HCT116 (cell line): ENCODE measurements around the gene DMRT2.

ENCODE experiments used
- CBX3 ChIP-seq: IDR thresholded peaks from 2 replicates; pipeline ENCODE4 v1.6.1; 2012; ENCODE audit warnings: low read depth
- CEBPB ChIP-seq: IDR thresholded peaks from 2 replicates; pipeline ENCODE4 v1.6.1; 2012; ENCODE audit warnings: low read depth
- EZH2 ChIP-seq: fragments of 200-600 bp; sonication (generic); IDR thresholded peaks from 2 replicates; pipeline ENCODE4 v1.6.1; 2017; ENCODE audit warnings: antibody characterized with exemption, mixed run types
- EZH2phosphoT487 ChIP-seq: fragments of 200-600 bp; IDR thresholded peaks from 2 replicates; pipeline ENCODE4 v1.6.1; 2018; ENCODE audit warnings: antibody characterized with exemption, borderline replicate concordance
- FOSL1 ChIP-seq: IDR thresholded peaks from 2 replicates; pipeline ENCODE4 v1.6.1; 2012; ENCODE audit warnings: low read depth
- JUND ChIP-seq: IDR thresholded peaks from 2 replicates; pipeline ENCODE4 v1.6.1; 2012
- POLR2A ChIP-seq: IDR thresholded peaks from 2 replicates; pipeline ENCODE4 v1.7.0; 2011; ENCODE audit warnings: borderline replicate concordance; ENCODE audit not compliant: insufficient read depth, insufficient read length; ENCODE audit errors: extremely low read depth
- POLR2AphosphoS5 ChIP-seq: IDR thresholded peaks from 2 replicates; pipeline ENCODE4 v1.6.1; 2011; ENCODE audit warnings: mild to moderate bottlenecking, low read depth, low read length, moderate library complexity
- RAD21 ChIP-seq: IDR thresholded peaks from 2 replicates; pipeline ENCODE4 v1.6.1; 2012; ENCODE audit warnings: low read depth, mild to moderate bottlenecking
- SIN3A ChIP-seq: IDR thresholded peaks from 2 replicates; pipeline ENCODE4 v1.6.1; 2012; ENCODE audit warnings: low read depth
- SRF ChIP-seq: IDR thresholded peaks from 2 replicates; pipeline ENCODE4 v1.6.1; 2012; ENCODE audit warnings: low read depth
- ZNF274 ChIP-seq: fragments of 200-500 bp; sonication (Bioruptor generic); IDR thresholded peaks from 2 replicates; pipeline ENCODE4 v1.6.1; 2014; ENCODE audit warnings: mild to moderate bottlenecking, low read depth, low read length, inconsistent platforms
- TF ChIP-seq, protein P1 (sequence below), 3 experiments: fragments of 200-600 bp in 1 of 3; sonication (generic) in 1 of 3; IDR thresholded peaks in 2 of 3; conservative IDR thresholded peaks in 1 of 3; 2 replicates each; pipeline ENCODE4 v1.5.1; 2012 to 2017; ENCODE audit warnings: low read depth in 2 of 3, low read length in 2 of 3, antibody characterized with exemption in 1 of 3, borderline replicate concordance in 1 of 3, control low read depth in 1 of 3, mild to moderate bottlenecking in 1 of 3, mixed read lengths in 1 of 3, mixed run types in 1 of 3, moderate library complexity in 1 of 3; ENCODE audit not compliant: insufficient read depth in 1 of 3
- TF ChIP-seq, protein P2 (sequence below): IDR thresholded peaks from 2 replicates; pipeline ENCODE4 v1.6.1; 2012

DNA sequence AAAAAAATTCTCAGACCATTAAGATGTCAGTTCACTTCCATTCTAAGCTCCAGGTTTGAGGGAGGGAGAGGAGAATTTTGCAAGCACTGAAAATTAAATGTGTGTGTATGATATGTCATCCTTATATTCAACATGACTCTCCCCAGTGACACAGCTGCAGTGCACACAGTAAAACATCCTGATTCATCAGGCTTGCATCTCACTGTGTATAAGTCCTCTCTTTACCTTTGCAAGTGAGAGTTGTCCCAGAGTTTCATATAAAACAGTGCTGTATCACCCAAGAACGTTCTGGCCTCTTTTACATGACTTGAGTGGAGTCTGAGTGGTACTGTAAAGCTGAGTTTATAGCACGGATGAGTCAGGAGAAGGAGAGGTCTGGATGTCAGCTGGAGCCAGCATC, 50.0 kb downstream of the DMRT2 start:
- TF ChIP-seq SIN3A = no peak
- TF ChIP-seq, protein P1, sequence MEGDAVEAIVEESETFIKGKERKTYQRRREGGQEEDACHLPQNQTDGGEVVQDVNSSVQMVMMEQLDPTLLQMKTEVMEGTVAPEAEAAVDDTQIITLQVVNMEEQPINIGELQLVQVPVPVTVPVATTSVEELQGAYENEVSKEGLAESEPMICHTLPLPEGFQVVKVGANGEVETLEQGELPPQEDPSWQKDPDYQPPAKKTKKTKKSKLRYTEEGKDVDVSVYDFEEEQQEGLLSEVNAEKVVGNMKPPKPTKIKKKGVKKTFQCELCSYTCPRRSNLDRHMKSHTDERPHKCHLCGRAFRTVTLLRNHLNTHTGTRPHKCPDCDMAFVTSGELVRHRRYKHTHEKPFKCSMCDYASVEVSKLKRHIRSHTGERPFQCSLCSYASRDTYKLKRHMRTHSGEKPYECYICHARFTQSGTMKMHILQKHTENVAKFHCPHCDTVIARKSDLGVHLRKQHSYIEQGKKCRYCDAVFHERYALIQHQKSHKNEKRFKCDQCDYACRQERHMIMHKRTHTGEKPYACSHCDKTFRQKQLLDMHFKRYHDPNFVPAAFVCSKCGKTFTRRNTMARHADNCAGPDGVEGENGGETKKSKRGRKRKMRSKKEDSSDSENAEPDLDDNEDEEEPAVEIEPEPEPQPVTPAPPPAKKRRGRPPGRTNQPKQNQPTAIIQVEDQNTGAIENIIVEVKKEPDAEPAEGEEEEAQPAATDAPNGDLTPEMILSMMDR (IDR thresholded peaks at IDR 0.05 in 2 of 3, conservative IDR thresholded peaks at IDR 0.05 in 1 of 3; ENCODE audit: borderline replicate concordance in 1 of 3, insufficient read depth in 1 of 3, low read depth in 2 of 3, low read length in 2 of 3) = no peak
- no peak for TF ChIP-seq FOSL1
- TF ChIP-seq CBX3 = no peak
- no peak for TF ChIP-seq ZNF274
- TF ChIP-seq RAD21 = no peak
- TF ChIP-seq EZH2phosphoT487 = no peak
- TF ChIP-seq POLR2AphosphoS5 = no peak
- TF ChIP-seq CEBPB = no peak
- TF ChIP-seq EZH2 = no peak
- TF ChIP-seq, protein P2, sequence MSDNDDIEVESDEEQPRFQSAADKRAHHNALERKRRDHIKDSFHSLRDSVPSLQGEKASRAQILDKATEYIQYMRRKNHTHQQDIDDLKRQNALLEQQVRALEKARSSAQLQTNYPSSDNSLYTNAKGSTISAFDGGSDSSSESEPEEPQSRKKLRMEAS = no peak
- no peak for TF ChIP-seq JUND
- TF ChIP-seq SRF = no peak
- TF ChIP-seq POLR2A = no peak
